K562 (cell line): Measurements from ENCODE around the gene SLC30A3. TPM values are rescaled to one million over a fixed set of nuclear protein-coding genes. Genes with fewer than 3 reads are reported as not detected.
A peak's percentile ranks its signal among the peaks of the same experiment; 100 is the strongest.

ENCODE experiments used
- ATAC-seq: fragments of 200-7000 bp; cut with Tn5 transposase; 3 replicates; pipeline ENCODE4 v1.9.1; 2020; ENCODE audit warnings: moderate library complexity
- BruUV-seq: library from RNA; stranded (reverse); fragments of 400-500 nt; replicated peaks from 2 replicates; lab custom pipeline; 2021; lab: Mats Ljungman, UMichigan
- CTCF ChIA-PET: fragments of 300-600 bp; formaldehyde crosslinking; extraction: SDS; loops from one replicate; lab custom pipeline; 2021; ENCODE audit warnings: low intra/inter-chr PET ratio; lab: Yijun Ruan, JAX
- POLR2A ChIA-PET: fragments of 300-600, 350-650 bp; sonication (Branson Sonifier 250); formaldehyde crosslinking; extraction: SDS; loops from one replicate; lab custom pipeline; 2021; ENCODE audit warnings: antibody characterized with exemption, inconsistent platforms; lab: Yijun Ruan, JAX
- DNase-seq, 4 experiments: peaks; one replicate each; pipeline versions ENCODE4 v3.0.0 to v3.0.0-alpha.2; 2011 to 2018; ENCODE audit warnings: low spot score in 3 of 4, mixed read lengths in 3 of 4; ENCODE audit errors: extremely low read depth in 1 of 4
- FAIRE-seq: peaks from 2 replicates; lab custom pipeline; 2011; peaks lifted over from hg19 to GRCh38; lab: Jason Lieb, UNC
- H2AFZ ChIP-seq: 2 replicates; pipeline ENCODE4 v1.6.0; 2011; ENCODE audit warnings: low read depth, low read length, control low read depth, inconsistent platforms
- H3K27ac ChIP-seq: fragments of 200-600 bp; 3 replicates; pipeline ENCODE4 v1.8.0; 2011; ENCODE audit warnings: low read depth, mild to moderate bottlenecking, control low read depth, inconsistent platforms, low read length, moderate library complexity, mixed read lengths; ENCODE audit errors: extremely low read depth
- H3K27me3 ChIP-seq, 2 experiments: fragments of 300-600 bp in 1 of 2; 2 replicates in 1 of 2; 3 replicates in 1 of 2; pipeline versions ENCODE4 v1.6.0 to v1.8.0; 2011; ENCODE audit warnings: inconsistent platforms in 2 of 2, low read length in 2 of 2, mild to moderate bottlenecking in 1 of 2, mixed read lengths in 1 of 2, moderate library complexity in 1 of 2; ENCODE audit not compliant: control insufficient read depth in 2 of 2, insufficient read depth in 2 of 2
- H3K36me3 ChIP-seq: fragments of 300-600 bp; 3 replicates; pipeline ENCODE4 v1.8.0; 2011; ENCODE audit warnings: mild to moderate bottlenecking, low read length, inconsistent platforms; ENCODE audit not compliant: control insufficient read depth, insufficient read depth
- H3K4me1 ChIP-seq, 2 experiments: fragments of 200-600 bp in 1 of 2; replicated peaks in 1 of 2; 2 replicates in 1 of 2; 3 replicates in 1 of 2; pipeline versions ENCODE4 v1.5.1 to v1.8.0; 2011; ENCODE audit warnings: inconsistent platforms in 2 of 2, low read length in 2 of 2, mild to moderate bottlenecking in 1 of 2, mixed read lengths in 1 of 2, moderate library complexity in 1 of 2; ENCODE audit not compliant: control insufficient read depth in 2 of 2, insufficient read depth in 2 of 2
- H3K4me2 ChIP-seq: 2 replicates; pipeline ENCODE4 v1.6.1; 2011; ENCODE audit warnings: low read length, control low read depth, inconsistent platforms, mixed read lengths; ENCODE audit not compliant: insufficient read depth
- H3K4me3 ChIP-seq: fragments of 200-600 bp; sonication (generic), shearing (Covaris generic); 2 replicates; pipeline ENCODE4 v1.5.1; 2016; ENCODE audit warnings: control low read depth, inconsistent platforms
- H3K79me2 ChIP-seq: fragments of 200-600 bp; 3 replicates; pipeline ENCODE4 v1.8.0; 2011; ENCODE audit warnings: low read length, inconsistent platforms; ENCODE audit not compliant: control insufficient read depth, insufficient read depth
- H3K9ac ChIP-seq, 2 experiments: 2 replicates each; pipeline versions ENCODE4 v1.6.0 to v1.6.1; 2011; ENCODE audit warnings: low read depth in 2 of 2, low read length in 2 of 2, control low read depth in 1 of 2, inconsistent platforms in 1 of 2, mild to moderate bottlenecking in 1 of 2, mixed read lengths in 1 of 2; ENCODE audit not compliant: insufficient read depth in 1 of 2
- H3K9me1 ChIP-seq: one replicate; pipeline ENCODE4 v1.6.0; 2011; ENCODE audit warnings: inconsistent platforms, mild to moderate bottlenecking, low read length, moderate library complexity; ENCODE audit not compliant: control insufficient read depth, insufficient read depth
- H3K9me3 ChIP-seq: replicated peaks from 2 replicates; pipeline ENCODE4 v1.5.1; 2011; ENCODE audit warnings: low read depth, low read length, inconsistent platforms; ENCODE audit not compliant: control insufficient read depth, insufficient read depth
- H4K20me1 ChIP-seq: replicated peaks from 2 replicates; pipeline ENCODE4 v1.6.1; 2011; ENCODE audit warnings: low read length, inconsistent platforms, mixed read lengths; ENCODE audit not compliant: control insufficient read depth, insufficient read depth
- AFF1 ChIP-seq, 2 experiments: fragments of 450-650 bp; IDR thresholded peaks; 2 replicates each; pipeline ENCODE4 v1.6.1; 2018; ENCODE audit warnings: mild to moderate bottlenecking in 2 of 2, low read depth in 1 of 2; ENCODE audit not compliant: partially characterized antibody in 2 of 2
- ARNT ChIP-seq, 2 experiments: fragments of 450-650 bp; IDR thresholded peaks; 2 replicates each; pipeline ENCODE4 v1.6.1; 2016; ENCODE audit warnings: mild to moderate bottlenecking in 1 of 2
- BRD4 ChIP-seq: fragments of 200-600 bp; sonication (generic); IDR thresholded peaks from 2 replicates; pipeline ENCODE4 v1.6.1; 2017; ENCODE audit warnings: inconsistent platforms
- CEBPB ChIP-seq: fragments of 450-650 bp; IDR thresholded peaks from 2 replicates; pipeline ENCODE4 v1.6.1; 2016; ENCODE audit warnings: missing genetic modification characterization, missing compliant biosample characterization
- CEBPG ChIP-seq, 3 experiments: fragments of 200-800 bp in 1 of 3; sonication (Bioruptor generic) in 1 of 3; sonication (generic) in 1 of 3; formaldehyde crosslinking in 1 of 3; IDR thresholded peaks in 2 of 3; conservative IDR thresholded peaks in 1 of 3; 2 replicates each; pipeline versions ENCODE4 v1.6.1 to v1.8.0; 2016 to 2022; ENCODE audit warnings: missing compliant biosample characterization in 2 of 3, missing genetic modification characterization in 2 of 3, mild to moderate bottlenecking in 1 of 3, missing genetic modification reagents in 1 of 3
- EP400 ChIP-seq: fragments of 450-650 bp; IDR thresholded peaks from 2 replicates; pipeline ENCODE4 v1.6.1; 2017; ENCODE audit warnings: antibody characterized with exemption, mild to moderate bottlenecking, moderate library complexity
- FOSL1 ChIP-seq: fragments of 200-800 bp; sonication (Bioruptor generic); conservative IDR thresholded peaks from 2 replicates; pipeline ENCODE4 v1.6.1; 2016; ENCODE audit warnings: missing genetic modification characterization, missing compliant biosample characterization
- NRF1 ChIP-seq, 2 experiments: fragments of 450-650 bp; IDR thresholded peaks in 1 of 2; conservative IDR thresholded peaks in 1 of 2; 2 replicates each; pipeline ENCODE4 v1.6.1; 2014; ENCODE audit warnings: mild to moderate bottlenecking in 2 of 2
- TBP ChIP-seq: optimal IDR thresholded peaks from 2 replicates; pipeline ENCODE3; 2011; ENCODE audit warnings: low read depth, low read length, improper control_type of control experiment
- UBTF ChIP-seq, 2 experiments: IDR thresholded peaks; 2 replicates each; pipeline ENCODE4 v1.6.1; 2012; ENCODE audit warnings: improper control_type of control experiment in 2 of 2, low read depth in 2 of 2, low read length in 2 of 2, borderline replicate concordance in 1 of 2
- ZFX ChIP-seq: sonication (generic); formaldehyde crosslinking; IDR thresholded peaks from 2 replicates; pipeline ENCODE4 v1.8.0; 2022; ENCODE audit warnings: mild to moderate bottlenecking, missing genetic modification reagents, moderate library complexity
- ZNF146 ChIP-seq: IDR thresholded peaks from one replicate; pipeline ENCODE4 v1.6.1; 2018; ENCODE audit warnings: missing compliant biosample characterization; ENCODE audit not compliant: unreplicated experiment
- ZNF75A ChIP-seq: fragments of 450-650 bp; formaldehyde crosslinking; IDR thresholded peaks from 2 replicates; pipeline ENCODE4 v1.4.0; 2020; ENCODE audit warnings: mild to moderate bottlenecking
- WGBS: fragments of 100-300 bp; shearing (Covaris generic); methylation state at CpG from one replicate; pipeline ENCODE4 v1.1.6; 2016; ENCODE audit warnings: low coverage, mixed read lengths; ENCODE audit not compliant: insufficient coverage; ENCODE audit errors: missing lambda C conversion rate; 5-methylcytosine and 5-hydroxymethylcytosine counted together
- in situ Hi-C: fragments of 300-500 bp; cut with MboI; formaldehyde crosslinking; loops from 4 replicates; pipeline ENCODE4 v1.15.0; 2018; ENCODE audit warnings: inconsistent platforms, mixed read lengths
- intact Hi-C: fragments of 100-400 bp; cut with micrococcal nuclease; formaldehyde crosslinking; loops from 2 replicates; pipeline ENCODE4 v1.14.2; 2022
- polyA plus RNA-seq, 8 experiments: library from polyadenylated mRNA; depleted of rRNA in 4 of 8; stranded (reverse) in 5 of 8; unstranded in 3 of 8; fragments of >200 nt; fragmentation: Nextera tagmentation in 2 of 8; fragmentation: Illumina TruSeq in 1 of 8; extraction: Ambion mirVana in 2 of 8; extraction: Trizol in 1 of 8; gene quantifications; 2 replicates each; pipeline versions ENCODE4 v1.2.1 to v1.2.3, GENCODE V29; 2011 to 2014; ENCODE audit warnings: inconsistent platforms in 1 of 8, missing spikeins in 1 of 8
- total RNA-seq, 7 experiments: library from RNA; depleted of rRNA in 6 of 7; stranded (reverse); fragments of >200 nt in 6 of 7; fragmentation: Illumina TruSeq in 2 of 7; extraction: Trizol in 2 of 7; gene quantifications; 2 replicates each; pipeline versions ENCODE4 v1.2.1 to v1.2.3, GENCODE V29; 2011 to 2021; ENCODE audit warnings: low replicate concordance in 1 of 7

The SLC30A3 gene
- total and polyA plus RNA-seq, 9 of the 15 experiments (the other 6 are each of a cell fraction or from before 2014, with no cell fraction given), result 0.03 to 2.7 (median 0.89) TPM; not detected in 1

DNA sequence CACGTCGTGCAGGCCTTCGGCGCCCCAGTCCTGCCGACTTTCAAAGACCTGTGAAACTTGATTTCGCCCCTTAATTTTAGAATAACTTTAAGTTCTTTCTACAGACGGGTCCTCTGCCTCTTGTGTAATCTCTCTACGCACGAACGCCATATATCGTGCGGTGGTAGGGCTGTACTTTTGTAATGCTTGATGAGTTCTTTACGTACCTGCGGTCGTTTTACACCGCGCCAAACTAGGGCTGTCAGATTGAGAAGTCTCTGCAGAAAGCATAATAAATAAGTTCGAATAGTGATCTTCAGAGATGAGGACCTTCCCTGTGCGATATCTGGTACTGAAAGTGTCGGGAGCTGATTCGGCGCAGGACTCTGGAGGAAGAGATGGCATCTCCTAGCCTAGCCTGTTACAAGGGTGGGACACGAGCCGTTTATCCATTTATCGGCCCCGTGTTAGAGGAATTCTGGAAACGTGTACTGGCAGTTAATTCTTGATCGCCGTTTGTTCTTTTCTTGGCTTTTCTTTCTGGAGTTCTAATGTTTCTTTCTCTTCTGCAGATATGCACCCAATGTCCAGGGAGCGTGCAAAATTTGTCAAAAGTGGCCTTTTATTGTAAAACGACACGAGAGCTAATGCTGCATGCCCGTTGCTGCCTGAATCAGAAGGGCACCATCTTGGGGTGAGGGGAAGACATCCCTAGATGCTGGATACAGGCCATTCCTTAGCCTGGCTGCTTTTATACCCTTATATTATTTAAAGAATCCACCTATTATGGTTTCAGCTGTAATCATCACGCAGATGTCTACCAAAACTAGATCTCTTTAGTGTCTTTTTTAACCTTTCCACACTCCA, 50.0 kb downstream of the SLC30A3 start:
- under 1% methylated on average over 34 of the region's 34 CpGs for WGBS
- H3K36me3 ChIP-seq, result peaks cover 50% of the 10 kb centered on the region
- in situ Hi-C loops (no loop called here), intact Hi-C loops (loop anchor here (5.0 kb wide), 1 partner anchor 116 kb away; no protein-coding TSS in a partner anchor)
- ChIA-PET POLR2A (interaction anchor here (0.6 to 1.9 kb wide), 9 partner anchors 10 to 451 kb away, joined by 3 to 12 read pairs (median 3); partner anchors contain the start of genes SLC4A1AP and SUPT7L), CTCF (no interaction called here)
- peak overlapping the region; percentile 91 for H3K4me2 ChIP-seq
- peak; percentile 18 for ATAC-seq
- peak overlapping the region; percentile 93 for H2AFZ ChIP-seq
- TSS peak; percentile 55 for BruUV-seq
- H3K4me3 ChIP-seq, result peak overlapping the region; percentile 76
- H3K9ac ChIP-seq, result peak overlapping the region; percentile 93 to 100
- H3K9me3 ChIP-seq, result no peaks in the 10 kb centered on the region
- no peaks in the 10 kb centered on the region for H4K20me1 ChIP-seq
- H3K4me1 ChIP-seq, result peaks cover 22 to 38% of the 10 kb centered on the region in 2 experiments
- no peaks in the 10 kb centered on the region for H3K27me3 ChIP-seq
- H3K79me2 ChIP-seq, result peaks cover 50% of the 10 kb centered on the region
- peak overlapping the region; percentile 92 for H3K27ac ChIP-seq
- DNase-seq, result peak in 2 of 4 experiments; percentile 53 to 55
- no peaks in the 10 kb centered on the region for H3K9me1 ChIP-seq
- peak; percentile 44 for FAIRE-seq
- 0 out of 2 replicates have a peak, but pooled peaks have one; percentile 4 for TF ChIP-seq EP400
- TF ChIP-seq CEBPG (CRISPR knock-in tag; IDR thresholded peaks at IDR 0.05), result peak; percentile 56; the same call in 1 of the 2 replicates
- TF ChIP-seq CEBPG (tag; conservative IDR thresholded peaks at IDR 0.05 in 1 of 2, IDR thresholded peaks at IDR 0.05 in 1 of 2), result peak; percentile 55 to 88; a peak in 3 of 4 replicates
- peak; percentile 81; the same call in 1 of the 2 replicates for TF ChIP-seq ZFX (CRISPR knock-in tag)
- 0 out of 2 replicates have a peak, but pooled peaks have one; percentile 80 for TF ChIP-seq BRD4
- 0 out of 4 replicates have a peak, but pooled peaks of 1 of the 2 experiments have one; percentile 16 for TF ChIP-seq ARNT (IDR thresholded peaks at IDR 0.05)
- TF ChIP-seq NRF1 (conservative IDR thresholded peaks at IDR 0.05 in 1 of 2, IDR thresholded peaks at IDR 0.05 in 1 of 2), result peak in 1 of 2 experiments; percentile 44; a peak in 2 of 4 replicates
- peak in 1 of 2 experiments; percentile 67 for TF ChIP-seq AFF1 (IDR thresholded peaks at IDR 0.05; ENCODE audit: low read depth in 1 of 2, partially characterized antibody in 2 of 2)
- no peak for TF ChIP-seq TBP
- peak; percentile 91 for TF ChIP-seq CEBPB
- no peak for TF ChIP-seq ZNF75A
- peak in 1 of 2 experiments; percentile 25; a peak in 2 of 4 replicates for TF ChIP-seq UBTF (IDR thresholded peaks at IDR 0.05; ENCODE audit: borderline replicate concordance in 1 of 2, low read depth in 2 of 2, low read length in 2 of 2)
- TF ChIP-seq ZNF146 (CRISPR knock-in tag), result no peak
- 0 out of 2 replicates have a peak, but pooled peaks have one; percentile 15 for TF ChIP-seq FOSL1 (tag)
